ENCODE data around the gene AACS.
"Not testable (repeated sequence)": the region's sequence is repeated elsewhere in the genome, so short reads cannot be mapped to it uniquely, and the experiment has no call there.

DNA sequence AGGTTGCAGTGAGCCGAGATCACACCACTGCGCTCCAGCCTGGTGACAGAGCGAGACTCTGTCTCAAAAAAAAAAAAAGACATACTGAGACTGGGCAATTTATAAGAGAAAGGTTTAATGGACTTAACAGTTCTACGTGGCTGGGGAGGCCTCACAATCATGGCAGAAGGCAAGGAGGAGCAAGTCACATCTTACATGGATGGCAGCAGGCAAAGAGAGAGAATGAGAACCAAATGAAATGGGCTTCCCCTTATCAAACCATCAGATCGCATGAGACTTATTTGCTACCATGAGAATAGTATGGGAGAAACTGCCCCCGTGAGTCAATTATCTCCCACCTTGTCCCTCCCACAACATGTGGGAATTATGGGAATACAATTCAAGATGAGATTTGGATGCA is 47.4 kb downstream of the AACS start:
- TF ChIP-seq POLR2A (IDR thresholded peaks at IDR 0.05) = not testable (repeated sequence)
- TF ChIP-seq, protein P1, sequence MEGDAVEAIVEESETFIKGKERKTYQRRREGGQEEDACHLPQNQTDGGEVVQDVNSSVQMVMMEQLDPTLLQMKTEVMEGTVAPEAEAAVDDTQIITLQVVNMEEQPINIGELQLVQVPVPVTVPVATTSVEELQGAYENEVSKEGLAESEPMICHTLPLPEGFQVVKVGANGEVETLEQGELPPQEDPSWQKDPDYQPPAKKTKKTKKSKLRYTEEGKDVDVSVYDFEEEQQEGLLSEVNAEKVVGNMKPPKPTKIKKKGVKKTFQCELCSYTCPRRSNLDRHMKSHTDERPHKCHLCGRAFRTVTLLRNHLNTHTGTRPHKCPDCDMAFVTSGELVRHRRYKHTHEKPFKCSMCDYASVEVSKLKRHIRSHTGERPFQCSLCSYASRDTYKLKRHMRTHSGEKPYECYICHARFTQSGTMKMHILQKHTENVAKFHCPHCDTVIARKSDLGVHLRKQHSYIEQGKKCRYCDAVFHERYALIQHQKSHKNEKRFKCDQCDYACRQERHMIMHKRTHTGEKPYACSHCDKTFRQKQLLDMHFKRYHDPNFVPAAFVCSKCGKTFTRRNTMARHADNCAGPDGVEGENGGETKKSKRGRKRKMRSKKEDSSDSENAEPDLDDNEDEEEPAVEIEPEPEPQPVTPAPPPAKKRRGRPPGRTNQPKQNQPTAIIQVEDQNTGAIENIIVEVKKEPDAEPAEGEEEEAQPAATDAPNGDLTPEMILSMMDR (IDR thresholded peaks at IDR 0.05) = not testable (repeated sequence)

Measured in body of pancreas (tissue), 4 donors.